Ectodermal cell (in vitro differentiated cells): ENCODE measurements around the gene PPP4R1.

Source experiments
- H3K27ac ChIP-seq: 2 replicates; pipeline ENCODE4 v1.7.0; 2013; ENCODE audit warnings: mild to moderate bottlenecking, low read depth, low read length; ENCODE audit not compliant: insufficient read depth, poor library complexity, severe bottlenecking
- H3K27me3 ChIP-seq: 2 replicates; pipeline ENCODE4 v1.7.0; 2013; ENCODE audit warnings: mild to moderate bottlenecking, low read length; ENCODE audit not compliant: insufficient read depth, control insufficient read depth, poor library complexity, severe bottlenecking
- H3K36me3 ChIP-seq: one replicate; pipeline ENCODE4 v1.7.0; 2013; ENCODE audit warnings: low read length; ENCODE audit not compliant: control insufficient read depth, insufficient read depth
- H3K4me1 ChIP-seq: one replicate; pipeline ENCODE4 v1.7.0; 2013; ENCODE audit warnings: low read length; ENCODE audit not compliant: control insufficient read depth, insufficient read depth
- H3K4me3 ChIP-seq: 2 replicates; pipeline ENCODE4 v1.7.0; 2013; ENCODE audit warnings: low read depth, low read length, control low read depth; ENCODE audit not compliant: insufficient read depth
- H3K9me3 ChIP-seq: 2 replicates; pipeline ENCODE4 v1.7.0; 2013; ENCODE audit warnings: mild to moderate bottlenecking, low read length, moderate library complexity; ENCODE audit not compliant: control insufficient read depth
- WGBS, 2 experiments: methylation state at CpG; one replicate each; pipeline ENCODE4 v1.1.7; 2013; ENCODE audit warnings: missing lambda C conversion rate in 2 of 2; 5-methylcytosine and 5-hydroxymethylcytosine counted together

Gene PPP4R1

GRCh38 chr18:9539938-9540337 lies 74.4 kb downstream of the PPP4R1 start:
- H3K4me3 ChIP-seq, result no peak overlapping the region
- peaks cover 9% of the 10 kb centered on the region for H3K36me3 ChIP-seq
- no peaks in the 10 kb centered on the region for H3K4me1 ChIP-seq
- WGBS, 2 experiments, result 90 to 93% methylated on average over 8 of the region's 8 CpGs
- no peak overlapping the region for H3K27ac ChIP-seq
- H3K9me3 ChIP-seq, result no peaks in the 10 kb centered on the region
- no peaks in the 10 kb centered on the region for H3K27me3 ChIP-seq

GRCh38 chr18:9539283-9539682 lies 75.1 kb downstream of the PPP4R1 start:
- no peaks in the 10 kb centered on the region for H3K27me3 ChIP-seq
- H3K4me1 ChIP-seq, result no peaks in the 10 kb centered on the region
- H3K9me3 ChIP-seq, result no peaks in the 10 kb centered on the region
- H3K27ac ChIP-seq, result no peak overlapping the region
- peaks cover 10% of the 10 kb centered on the region for H3K36me3 ChIP-seq
- H3K4me3 ChIP-seq, result no peak overlapping the region
- 93 to 97% methylated on average over 6 of the region's 6 CpGs for WGBS, 2 experiments

DNA sequence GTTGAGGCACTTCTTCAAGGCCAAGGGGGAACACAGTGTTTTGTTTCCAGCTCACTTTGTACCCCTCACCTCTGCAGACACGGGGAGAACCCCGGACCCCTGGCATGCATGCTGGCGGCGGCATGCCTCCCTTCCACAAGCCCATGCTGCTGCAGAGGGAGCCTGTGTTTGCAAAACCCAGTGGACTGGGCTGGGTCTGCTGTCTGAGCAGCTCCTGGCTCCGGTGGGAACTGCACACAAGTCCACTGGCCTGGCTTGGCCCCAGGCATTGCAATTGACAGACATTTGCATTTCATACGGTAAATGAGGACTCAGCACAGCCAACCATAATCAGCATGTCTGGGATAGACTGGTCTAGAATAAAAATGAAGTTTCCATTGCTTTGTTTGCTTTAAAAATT lies 76.7 kb downstream of the PPP4R1 start:
- H3K9me3 ChIP-seq, result no peaks in the 10 kb centered on the region
- no peaks in the 10 kb centered on the region for H3K4me1 ChIP-seq
- no peak overlapping the region for H3K27ac ChIP-seq
- WGBS, 2 experiments, result 93 to 96% methylated on average over 6 of the region's 6 CpGs
- H3K36me3 ChIP-seq, result peaks cover 16% of the 10 kb centered on the region
- H3K27me3 ChIP-seq, result no peaks in the 10 kb centered on the region
- H3K4me3 ChIP-seq, result no peak overlapping the region

DNA sequence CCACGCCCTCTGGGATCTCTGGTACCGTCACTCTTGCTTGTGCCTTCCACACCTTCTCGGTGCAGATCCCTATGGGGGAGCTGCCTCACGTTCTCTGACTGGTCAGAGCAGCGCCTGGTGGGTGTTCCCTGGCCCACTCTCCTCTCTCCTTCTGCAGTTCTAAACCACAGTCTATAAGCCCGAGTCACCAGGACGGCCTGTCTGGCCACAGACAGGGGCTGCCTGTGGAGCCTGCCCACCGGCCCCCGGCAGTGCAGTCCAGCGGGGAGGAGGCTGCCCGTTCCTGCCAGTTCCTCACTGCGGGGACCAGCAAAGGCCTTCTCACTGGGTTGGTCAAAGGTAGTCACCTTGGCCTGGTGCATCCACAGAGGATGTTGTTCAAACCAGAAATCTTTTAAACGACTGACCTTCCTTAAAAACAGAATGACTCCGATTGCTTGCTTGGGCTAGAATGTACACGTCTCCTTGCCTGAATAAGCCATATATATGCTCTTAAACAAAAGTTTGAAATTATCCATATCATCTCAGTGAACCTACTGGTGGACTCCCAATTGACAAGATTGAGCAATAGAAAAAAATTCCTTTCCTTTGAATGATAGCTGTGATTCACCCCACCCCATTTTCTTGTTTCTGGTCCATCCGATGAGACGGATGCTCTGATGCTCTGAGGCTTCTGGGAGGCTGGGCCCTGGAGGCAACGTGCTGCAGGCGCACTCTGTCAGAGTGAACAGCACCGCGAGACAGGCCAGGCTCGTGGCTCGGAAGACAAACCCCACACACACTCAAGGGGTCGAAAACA lies 77.8 kb downstream of the PPP4R1 start:
- H3K27ac ChIP-seq, result no peak overlapping the region
- H3K36me3 ChIP-seq, result peaks cover 16% of the 10 kb centered on the region
- H3K27me3 ChIP-seq, result no peaks in the 10 kb centered on the region
- 94 to 95% methylated on average over 17 of the region's 24 CpGs for WGBS, 2 experiments
- H3K9me3 ChIP-seq, result no peaks in the 10 kb centered on the region
- H3K4me1 ChIP-seq, result no peaks in the 10 kb centered on the region
- H3K4me3 ChIP-seq, result no peak overlapping the region

GRCh38 chr18:9535430-9535991 lies 78.8 kb downstream of the PPP4R1 start:
- H3K27me3 ChIP-seq, result no peaks in the 10 kb centered on the region
- H3K27ac ChIP-seq, result no peak overlapping the region
- H3K4me3 ChIP-seq, result no peak overlapping the region
- H3K4me1 ChIP-seq, result no peaks in the 10 kb centered on the region
- WGBS, 2 experiments, result 94 to 96% methylated on average over 27 of the region's 27 CpGs
- peaks cover 16% of the 10 kb centered on the region for H3K36me3 ChIP-seq
- no peaks in the 10 kb centered on the region for H3K9me3 ChIP-seq

DNA sequence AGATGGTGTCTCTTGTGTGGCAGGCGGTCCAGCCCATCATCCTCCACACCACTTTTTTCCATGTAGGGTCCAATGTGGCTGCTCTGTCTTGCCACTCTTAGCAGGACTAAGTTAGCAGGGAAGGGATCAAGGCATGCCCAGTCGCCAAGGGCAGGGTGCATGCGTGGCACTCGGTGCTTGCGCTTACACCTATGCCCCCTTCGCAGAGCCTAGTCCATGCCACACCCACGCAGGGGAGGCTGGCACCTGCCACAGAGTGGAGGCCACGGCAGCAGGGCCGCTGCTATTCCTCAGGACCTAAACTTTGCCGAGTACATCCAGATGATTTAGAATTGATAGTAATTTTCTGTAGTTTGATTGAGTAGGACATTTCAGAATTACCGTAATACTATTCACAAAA lies 79.5 kb downstream of the PPP4R1 start:
- Histone ChIP-seq H3K9me3 (no peaks in the 10 kb centered on the region), H3K27me3 (no peaks in the 10 kb centered on the region), H3K4me3 (no peak overlapping the region), H3K36me3 (peaks cover 16% of the 10 kb centered on the region), H3K4me1 (no peaks in the 10 kb centered on the region), H3K27ac (no peak overlapping the region)
- WGBS, 2 experiments, result 97 to 98% methylated on average over 10 to 11 of the region's 11 CpGs

GRCh38 chr18:9531791-9532410 lies 82.5 kb downstream of the PPP4R1 start:
- peaks cover 16% of the 10 kb centered on the region for H3K36me3 ChIP-seq
- no peaks in the 10 kb centered on the region for H3K4me1 ChIP-seq
- WGBS, 2 experiments, result 94 to 95% methylated on average over 7 of the region's 7 CpGs
- H3K4me3 ChIP-seq, result no peak overlapping the region
- H3K27ac ChIP-seq, result no peak overlapping the region
- no peaks in the 10 kb centered on the region for H3K9me3 ChIP-seq
- no peaks in the 10 kb centered on the region for H3K27me3 ChIP-seq

GRCh38 chr18:9530226-9531009 lies 83.9 kb downstream of the PPP4R1 start:
- WGBS, 2 experiments, result 95 to 96% methylated on average over 6 of the region's 6 CpGs
- no peaks in the 10 kb centered on the region for H3K4me1 ChIP-seq
- no peak overlapping the region for H3K27ac ChIP-seq
- peaks cover 7% of the 10 kb centered on the region for H3K36me3 ChIP-seq
- no peaks in the 10 kb centered on the region for H3K9me3 ChIP-seq
- H3K4me3 ChIP-seq, result no peak overlapping the region
- no peaks in the 10 kb centered on the region for H3K27me3 ChIP-seq

DNA sequence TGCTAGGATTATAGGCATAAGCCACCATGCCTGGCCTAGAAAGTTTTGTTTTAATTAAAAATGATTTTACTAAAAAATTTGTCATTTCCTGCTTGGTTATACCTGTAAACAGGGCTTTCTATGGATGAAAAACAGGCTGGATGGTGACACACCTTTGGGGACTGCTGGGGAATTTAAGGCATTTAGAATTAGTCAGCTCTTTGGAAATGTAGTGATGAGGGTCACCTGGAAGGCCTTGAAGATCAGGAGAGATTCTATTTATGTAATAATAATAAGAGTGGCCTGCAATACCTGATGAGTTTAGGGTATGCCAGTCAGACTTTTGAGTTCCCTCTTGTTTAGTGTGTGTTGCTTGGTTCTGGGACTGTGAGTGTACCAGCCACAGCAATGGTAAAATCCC lies 87.9 kb downstream of the PPP4R1 start:
- Histone ChIP-seq H3K4me1 (no peaks in the 10 kb centered on the region), H3K36me3 (no peaks in the 10 kb centered on the region), H3K27me3 (no peaks in the 10 kb centered on the region), H3K9me3 (no peaks in the 10 kb centered on the region), H3K4me3 (no peak overlapping the region), H3K27ac (no peak overlapping the region)

DNA sequence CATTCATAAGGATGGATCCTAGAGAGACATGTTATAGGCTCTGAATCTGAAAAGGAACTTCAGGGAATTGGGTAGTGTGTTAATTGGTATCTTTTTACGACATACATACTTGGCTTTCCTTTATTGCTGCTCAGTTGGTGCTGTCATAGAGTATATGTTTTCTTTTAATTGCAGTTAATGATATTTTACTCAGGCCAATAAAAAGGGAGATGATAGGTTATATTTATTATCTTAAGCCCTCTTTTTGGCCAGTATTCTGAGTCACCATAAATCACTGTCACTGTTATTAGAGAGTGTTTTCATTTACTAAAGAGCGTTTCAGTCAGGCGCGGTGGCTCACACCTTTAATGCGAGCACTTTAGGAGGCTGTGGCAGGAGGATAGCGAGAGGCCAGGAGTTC lies 91.4 kb downstream of the PPP4R1 start:
- 95% methylated on average over 6 of the region's 6 CpGs for WGBS, 2 experiments
- H3K27ac ChIP-seq, result no peak overlapping the region
- no peaks in the 10 kb centered on the region for H3K36me3 ChIP-seq
- H3K4me3 ChIP-seq, result no peak overlapping the region
- no peaks in the 10 kb centered on the region for H3K27me3 ChIP-seq
- H3K9me3 ChIP-seq, result no peaks in the 10 kb centered on the region
- H3K4me1 ChIP-seq, result no peaks in the 10 kb centered on the region
